ENCODE results near the gene RASSF1. TPM values are rescaled to one million over a fixed set of nuclear protein-coding genes. Genes with fewer than 3 reads are reported as not detected.
A peak's percentile ranks its signal among the peaks of the same experiment; 100 is the strongest.

Gene RASSF1
- total and polyA plus RNA-seq, 10 of the 15 experiments (the other 5 are each of a cell fraction or from before 2014, with no cell fraction given): 4.4 to 59.6 (median 37.2) TPM

DNA sequence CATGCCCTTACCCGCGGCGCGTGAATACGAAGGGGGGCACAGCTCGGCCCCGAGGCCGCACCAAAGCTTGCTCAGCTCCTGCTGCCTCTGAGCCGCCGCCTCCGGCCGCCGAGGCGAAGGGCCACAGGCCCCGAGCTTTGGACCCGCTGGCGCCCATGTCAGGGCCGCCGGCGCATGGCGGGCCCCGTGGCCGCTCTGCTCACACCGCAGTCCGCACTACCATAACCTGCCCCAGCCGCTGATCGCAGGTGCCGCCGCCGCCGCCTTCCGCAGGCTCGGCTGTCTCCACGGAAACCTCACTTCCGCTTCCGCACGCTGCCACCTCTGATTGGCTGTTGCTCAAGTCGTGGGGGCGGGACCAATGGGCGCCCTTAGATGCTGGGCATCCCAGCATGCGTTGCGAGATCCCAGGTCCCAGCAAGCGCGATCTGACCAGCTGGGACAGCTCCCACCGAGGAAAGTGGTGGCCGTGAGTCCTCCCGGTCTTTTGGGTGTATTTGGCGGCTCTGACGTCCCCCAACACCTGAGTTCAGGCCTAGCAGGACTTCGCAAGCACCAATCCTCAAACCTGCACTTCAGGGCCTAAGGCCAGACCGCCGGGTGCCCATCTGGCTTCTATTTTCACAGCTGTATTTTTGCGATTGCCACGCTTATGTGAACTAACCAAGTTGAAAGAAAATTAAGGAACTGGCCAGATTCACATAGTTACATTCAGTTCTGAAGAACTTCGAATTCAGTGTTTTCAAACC, 12.5 kb downstream of the RASSF1 start, which contains the start of gene TUSC2 (continued):
- TF ChIP-seq ZNF24 (IDR thresholded peaks at IDR 0.05) (no peak), MTA3 (IDR thresholded peaks at IDR 0.05; ENCODE audit: borderline replicate concordance, low read length) (peak; percentile 41; the same call in 1 of the 2 replicates), TCF3 (IDR thresholded peaks at IDR 0.05; ENCODE audit: borderline replicate concordance, insufficient read depth, low read depth, low read length) (peak; percentile 44; the same call in 1 of the 2 replicates), PAX5 (IDR thresholded peaks at IDR 0.05; ENCODE audit: borderline replicate concordance, low read depth, low read length) (0 out of 2 replicates have a peak, but pooled peaks have one; percentile 22), MXI1 (IDR thresholded peaks at IDR 0.05; ENCODE audit: low read depth, low read length) (peak; percentile 91), HCFC1 (IDR thresholded peaks at IDR 0.05; ENCODE audit: low read length) (peak; percentile 59), TCF12 (IDR thresholded peaks at IDR 0.05; ENCODE audit: low read depth, low read length) (no peak; the same call in 1 of the 2 replicates), SMC3 (IDR thresholded peaks at IDR 0.05; ENCODE audit: borderline replicate concordance, low read length) (no peak), IRF4 (IDR thresholded peaks at IDR 0.05; ENCODE audit: low read depth, low read length) (0 out of 2 replicates have a peak, but pooled peaks have one; percentile 37), NFIC (IDR thresholded peaks at IDR 0.05; ENCODE audit: low read depth, low read length) (no peak), NR2C2 (IDR thresholded peaks at IDR 0.05; ENCODE audit: borderline replicate concordance, control insufficient read depth, insufficient read length, low read depth) (no peak), CREM (IDR thresholded peaks at IDR 0.05; ENCODE audit: low read depth) (peak; percentile 87), NR2F1 (conservative IDR thresholded peaks at IDR 0.05) (0 out of 2 replicates have a peak, but pooled peaks have one; percentile 11), IKZF1 (conservative IDR thresholded peaks at IDR 0.05) (peak; percentile 60), DPF2 (IDR thresholded peaks at IDR 0.05) (0 out of 2 replicates have a peak, but pooled peaks have one; percentile 57), KLF5 (IDR thresholded peaks at IDR 0.05; ENCODE audit: partially characterized antibody) (no peak), SMAD5 (IDR thresholded peaks at IDR 0.05; ENCODE audit: low read depth) (peak; percentile 55; the same call in 1 of the 2 replicates), SIN3A (IDR thresholded peaks at IDR 0.05; ENCODE audit: low read depth, low read length) (0 out of 2 replicates have a peak, but pooled peaks have one; percentile 50), EGR1 (IDR thresholded peaks at IDR 0.05; ENCODE audit: borderline replicate concordance in 1 of 2, low read depth in 2 of 2, low read length in 2 of 2) (peak; percentile 24 to 50; a peak in 2 of 3 replicates)
- TF ChIP-seq, protein P1, sequence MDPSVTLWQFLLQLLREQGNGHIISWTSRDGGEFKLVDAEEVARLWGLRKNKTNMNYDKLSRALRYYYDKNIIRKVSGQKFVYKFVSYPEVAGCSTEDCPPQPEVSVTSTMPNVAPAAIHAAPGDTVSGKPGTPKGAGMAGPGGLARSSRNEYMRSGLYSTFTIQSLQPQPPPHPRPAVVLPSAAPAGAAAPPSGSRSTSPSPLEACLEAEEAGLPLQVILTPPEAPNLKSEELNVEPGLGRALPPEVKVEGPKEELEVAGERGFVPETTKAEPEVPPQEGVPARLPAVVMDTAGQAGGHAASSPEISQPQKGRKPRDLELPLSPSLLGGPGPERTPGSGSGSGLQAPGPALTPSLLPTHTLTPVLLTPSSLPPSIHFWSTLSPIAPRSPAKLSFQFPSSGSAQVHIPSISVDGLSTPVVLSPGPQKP (IDR thresholded peaks at IDR 0.05; ENCODE audit: low read depth, low read length): peak; percentile 70
- TF ChIP-seq, protein P2, sequence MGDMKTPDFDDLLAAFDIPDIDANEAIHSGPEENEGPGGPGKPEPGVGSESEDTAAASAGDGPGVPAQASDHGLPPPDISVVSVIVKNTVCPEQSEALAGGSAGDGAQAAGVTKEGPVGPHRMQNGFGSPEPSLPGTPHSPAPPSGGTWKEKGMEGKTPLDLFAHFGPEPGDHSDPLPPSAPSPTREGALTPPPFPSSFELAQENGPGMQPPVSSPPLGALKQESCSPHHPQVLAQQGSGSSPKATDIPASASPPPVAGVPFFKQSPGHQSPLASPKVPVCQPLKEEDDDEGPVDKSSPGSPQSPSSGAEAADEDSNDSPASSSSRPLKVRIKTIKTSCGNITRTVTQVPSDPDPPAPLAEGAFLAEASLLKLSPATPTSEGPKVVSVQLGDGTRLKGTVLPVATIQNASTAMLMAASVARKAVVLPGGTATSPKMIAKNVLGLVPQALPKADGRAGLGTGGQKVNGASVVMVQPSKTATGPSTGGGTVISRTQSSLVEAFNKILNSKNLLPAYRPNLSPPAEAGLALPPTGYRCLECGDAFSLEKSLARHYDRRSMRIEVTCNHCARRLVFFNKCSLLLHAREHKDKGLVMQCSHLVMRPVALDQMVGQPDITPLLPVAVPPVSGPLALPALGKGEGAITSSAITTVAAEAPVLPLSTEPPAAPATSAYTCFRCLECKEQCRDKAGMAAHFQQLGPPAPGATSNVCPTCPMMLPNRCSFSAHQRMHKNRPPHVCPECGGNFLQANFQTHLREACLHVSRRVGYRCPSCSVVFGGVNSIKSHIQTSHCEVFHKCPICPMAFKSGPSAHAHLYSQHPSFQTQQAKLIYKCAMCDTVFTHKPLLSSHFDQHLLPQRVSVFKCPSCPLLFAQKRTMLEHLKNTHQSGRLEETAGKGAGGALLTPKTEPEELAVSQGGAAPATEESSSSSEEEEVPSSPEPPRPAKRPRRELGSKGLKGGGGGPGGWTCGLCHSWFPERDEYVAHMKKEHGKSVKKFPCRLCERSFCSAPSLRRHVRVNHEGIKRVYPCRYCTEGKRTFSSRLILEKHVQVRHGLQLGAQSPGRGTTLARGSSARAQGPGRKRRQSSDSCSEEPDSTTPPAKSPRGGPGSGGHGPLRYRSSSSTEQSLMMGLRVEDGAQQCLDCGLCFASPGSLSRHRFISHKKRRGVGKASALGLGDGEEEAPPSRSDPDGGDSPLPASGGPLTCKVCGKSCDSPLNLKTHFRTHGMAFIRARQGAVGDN (IDR thresholded peaks at IDR 0.05): peak; percentile 54; the same call in 1 of the 2 replicates
- TF ChIP-seq, protein P3, sequence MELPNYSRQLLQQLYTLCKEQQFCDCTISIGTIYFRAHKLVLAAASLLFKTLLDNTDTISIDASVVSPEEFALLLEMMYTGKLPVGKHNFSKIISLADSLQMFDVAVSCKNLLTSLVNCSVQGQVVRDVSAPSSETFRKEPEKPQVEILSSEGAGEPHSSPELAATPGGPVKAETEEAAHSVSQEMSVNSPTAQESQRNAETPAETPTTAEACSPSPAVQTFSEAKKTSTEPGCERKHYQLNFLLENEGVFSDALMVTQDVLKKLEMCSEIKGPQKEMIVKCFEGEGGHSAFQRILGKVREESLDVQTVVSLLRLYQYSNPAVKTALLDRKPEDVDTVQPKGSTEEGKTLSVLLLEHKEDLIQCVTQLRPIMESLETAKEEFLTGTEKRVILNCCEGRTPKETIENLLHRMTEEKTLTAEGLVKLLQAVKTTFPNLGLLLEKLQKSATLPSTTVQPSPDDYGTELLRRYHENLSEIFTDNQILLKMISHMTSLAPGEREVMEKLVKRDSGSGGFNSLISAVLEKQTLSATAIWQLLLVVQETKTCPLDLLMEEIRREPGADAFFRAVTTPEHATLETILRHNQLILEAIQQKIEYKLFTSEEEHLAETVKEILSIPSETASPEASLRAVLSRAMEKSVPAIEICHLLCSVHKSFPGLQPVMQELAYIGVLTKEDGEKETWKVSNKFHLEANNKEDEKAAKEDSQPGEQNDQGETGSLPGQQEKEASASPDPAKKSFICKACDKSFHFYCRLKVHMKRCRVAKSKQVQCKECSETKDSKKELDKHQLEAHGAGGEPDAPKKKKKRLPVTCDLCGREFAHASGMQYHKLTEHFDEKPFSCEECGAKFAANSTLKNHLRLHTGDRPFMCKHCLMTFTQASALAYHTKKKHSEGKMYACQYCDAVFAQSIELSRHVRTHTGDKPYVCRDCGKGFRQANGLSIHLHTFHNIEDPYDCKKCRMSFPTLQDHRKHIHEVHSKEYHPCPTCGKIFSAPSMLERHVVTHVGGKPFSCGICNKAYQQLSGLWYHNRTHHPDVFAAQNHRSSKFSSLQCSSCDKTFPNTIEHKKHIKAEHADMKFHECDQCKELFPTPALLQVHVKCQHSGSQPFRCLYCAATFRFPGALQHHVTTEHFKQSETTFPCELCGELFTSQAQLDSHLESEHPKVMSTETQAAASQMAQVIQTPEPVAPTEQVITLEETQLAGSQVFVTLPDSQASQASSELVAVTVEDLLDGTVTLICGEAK (IDR thresholded peaks at IDR 0.05; ENCODE audit: borderline replicate concordance): peak; percentile 90

All from GM12878 (cell line).